ENCODE measurements around the gene COQ3.
"Not testable (repeated sequence)": the region's sequence is repeated elsewhere in the genome, so short reads cannot be mapped to it uniquely, and the experiment has no call there.

COQ3 gene

GRCh38 chr6:99384507-99384906 is 9.5 kb downstream of the COQ3 start:
- no peak for DNase-seq (ENCODE audit: low read depth)

- no peak for DNase-seq (ENCODE audit: low read depth)
These were observed 15.4 kb downstream of the COQ3 start for GRCh38 chr6:99378636-99379035.

GRCh38 chr6:99369533-99369932 is 24.5 kb downstream of the COQ3 start:
- no peak for DNase-seq (ENCODE audit: low read depth)

- no peak for DNase-seq (ENCODE audit: low read depth)
These were observed 27.1 kb downstream of the COQ3 start for GRCh38 chr6:99366852-99367251.

- DNase-seq (ENCODE audit: low read depth), result no peak
These were observed 30.0 kb downstream of the COQ3 start for GRCh38 chr6:99364026-99364425.

- no peak for DNase-seq (ENCODE audit: low read depth)
These were observed 31.2 kb downstream of the COQ3 start for GRCh38 chr6:99362678-99363268.

GRCh38 chr6:99359800-99360199 is 34.2 kb downstream of the COQ3 start:
- no peak for DNase-seq (ENCODE audit: low read depth)

GRCh38 chr6:99356641-99357040 is 37.4 kb downstream of the COQ3 start:
- no peak for DNase-seq (ENCODE audit: low read depth)

- no peak for DNase-seq (ENCODE audit: low read depth)
These were observed 39.0 kb downstream of the COQ3 start for GRCh38 chr6:99354983-99355382.

GRCh38 chr6:99353126-99353525 is 40.9 kb downstream of the COQ3 start:
- DNase-seq (ENCODE audit: low read depth), result no peak

GRCh38 chr6:99350573-99350972 is 43.4 kb downstream of the COQ3 start:
- DNase-seq (ENCODE audit: low read depth), result no peak

GRCh38 chr6:99349171-99350141 is 44.5 kb downstream of the COQ3 start, which contains the start of gene FAXC:
Gene FAXC, minus strand, starts transcription at chr6:99349674. Its CDS starts 302 bp downstream, at chr6:99349372.
- no peak for DNase-seq (ENCODE audit: low read depth)

- DNase-seq (ENCODE audit: low read depth), result no peak
These were observed 45.5 kb downstream of the COQ3 start for GRCh38 chr6:99348288-99349170.

- no peak for DNase-seq (ENCODE audit: low read depth)
These were observed 46.2 kb downstream of the COQ3 start for GRCh38 chr6:99347804-99348203.

GRCh38 chr6:99346595-99346994 is 47.4 kb downstream of the COQ3 start:
- no peak for DNase-seq (ENCODE audit: low read depth)

- no peak for DNase-seq (ENCODE audit: low read depth)
These were observed 48.8 kb downstream of the COQ3 start for GRCh38 chr6:99345164-99345563.

- DNase-seq (ENCODE audit: low read depth), result no peak
These were observed 49.7 kb downstream of the COQ3 start for GRCh38 chr6:99344289-99344688.

GRCh38 chr6:99341862-99342455 is 52.0 kb downstream of the COQ3 start:
- DNase-seq (ENCODE audit: low read depth), result no peak

- DNase-seq (ENCODE audit: low read depth), result no peak
These were observed 55.8 kb downstream of the COQ3 start for GRCh38 chr6:99338188-99338587.

GRCh38 chr6:99335298-99335697 is 58.7 kb downstream of the COQ3 start:
- DNase-seq (ENCODE audit: low read depth), result not testable (repeated sequence)

GRCh38 chr6:99334526-99335127 is 59.4 kb downstream of the COQ3 start:
- no peak for DNase-seq (ENCODE audit: low read depth)

Data from stimulated activated CD8-positive, alpha-beta memory T cell treated with anti-CD3 and anti-CD28 coated beads, Interleukin-7, amount 100 ng/mL, for 24 hours (primary cell).